Measurements from ENCODE around the gene OAT.

The OAT gene

GRCh38 chr10:124364674-124365073, 54.0 kb downstream of the OAT start:
- H3K4me3 ChIP-seq (ENCODE audit: low read length) = no peak overlapping the region
- TF ChIP-seq CTCF (conservative IDR thresholded peaks at IDR 0.05; ENCODE audit: low read depth, low read length) = no peak
- no peak for DNase-seq (ENCODE audit: low read depth)

GRCh38 chr10:124362568-124362967, 56.2 kb downstream of the OAT start:
- DNase-seq (ENCODE audit: low read depth) = no peak
- H3K4me3 ChIP-seq (ENCODE audit: low read length) = no peak overlapping the region
- TF ChIP-seq CTCF (conservative IDR thresholded peaks at IDR 0.05; ENCODE audit: low read depth, low read length) = no peak

- H3K4me3 ChIP-seq (ENCODE audit: low read length) = no peak overlapping the region
- TF ChIP-seq CTCF (conservative IDR thresholded peaks at IDR 0.05; ENCODE audit: low read depth, low read length) = no peak
- DNase-seq (ENCODE audit: low read depth) = no peak
Observed at GRCh38 chr10:124359336-124359832, 59.3 kb downstream of the OAT start.

GRCh38 chr10:124357561-124357885, 61.2 kb downstream of the OAT start:
- no peak for DNase-seq (ENCODE audit: low read depth)
- no peak for TF ChIP-seq CTCF (conservative IDR thresholded peaks at IDR 0.05; ENCODE audit: low read depth, low read length)
- no peak overlapping the region for H3K4me3 ChIP-seq (ENCODE audit: low read length)

- no peak overlapping the region for H3K4me3 ChIP-seq (ENCODE audit: low read length)
- no peak for TF ChIP-seq CTCF (conservative IDR thresholded peaks at IDR 0.05; ENCODE audit: low read depth, low read length)
- DNase-seq (ENCODE audit: low read depth) = no peak
Observed at GRCh38 chr10:124356701-124357560, 61.8 kb downstream of the OAT start.

- DNase-seq (ENCODE audit: low read depth) = no peak
- H3K4me3 ChIP-seq (ENCODE audit: low read length) = peak overlapping the region; percentile 43
- TF ChIP-seq CTCF (conservative IDR thresholded peaks at IDR 0.05; ENCODE audit: low read depth, low read length) = no peak
Observed at GRCh38 chr10:124354411-124355382, 64.0 kb downstream of the OAT start.
